ENCODE results near the gene EFEMP2. TPM values are rescaled to one million over a fixed set of nuclear protein-coding genes. Genes with fewer than 3 reads are reported as not detected.

Gene EFEMP2
- total RNA-seq, 4 donors from 2014 or later, result 3.6 to 29.0 (median 10.2) TPM

- H3K27ac ChIP-seq, result peak overlapping the region; percentile 54 to 81 (median 60)
- intact Hi-C loops (cut with DNase I), result no loop called here
- peaks cover 37 to 60% (median 44%) of the 10 kb centered on the region in 3 donors for H3K4me1 ChIP-seq
- no peak for DNase-seq
- TF ChIP-seq CTCF (IDR thresholded peaks at IDR 0.05) (peak in 3 of 6 experiments; percentile 20 to 34 (median 34)), POLR2A (IDR thresholded peaks at IDR 0.05) (peak in 1 of 4 donors; percentile 21)
- 7 to 40% methylated on average over 9 to 12 of the region's 14 CpGs for WGBS, 2 donors
- H3K36me3 ChIP-seq, result peaks cover 0 to under 1% (median 0%) of the 10 kb centered on the region in 3 donors
- H3K27me3 ChIP-seq, result no peaks in the 10 kb centered on the region
- no peak overlapping the region for H3K4me3 ChIP-seq
- no peaks in the 10 kb centered on the region for H3K9me3 ChIP-seq
Measured at GRCh38 chr11:65911682-65912568, 39.3 kb upstream of the EFEMP2 start.

- TF ChIP-seq CTCF (IDR thresholded peaks at IDR 0.05) (no peak), POLR2A (IDR thresholded peaks at IDR 0.05) (no peak)
- Histone ChIP-seq H3K36me3 (no peaks in the 10 kb centered on the region), H3K4me3 (no peak overlapping the region), H3K9me3 (no peaks in the 10 kb centered on the region), H3K27me3 (no peaks in the 10 kb centered on the region), H3K27ac (no peak overlapping the region), H3K4me1 (peaks cover 10 to 22% (median 17%) of the 10 kb centered on the region in 3 donors)
- no peak for DNase-seq
- intact Hi-C loops (cut with DNase I), result no loop called here
- 86 to 88% methylated on average over 6 of the region's 6 CpGs for WGBS, 2 donors
Measured at GRCh38 chr11:65907878-65908277, 35.3 kb upstream of the EFEMP2 start.

GRCh38 chr11:65906602-65907001 is 34.0 kb upstream of the EFEMP2 start:
- Histone ChIP-seq H3K27ac (no peak overlapping the region), H3K4me1 (peaks cover 0 to 13% (median 4%) of the 10 kb centered on the region in 3 donors), H3K4me3 (no peak overlapping the region), H3K36me3 (no peaks in the 10 kb centered on the region), H3K27me3 (no peaks in the 10 kb centered on the region), H3K9me3 (no peaks in the 10 kb centered on the region)
- intact Hi-C loops (cut with DNase I), result no loop called here
- no peak for DNase-seq
- 72 to 76% methylated on average over 5 of the region's 5 CpGs for WGBS, 2 donors
- TF ChIP-seq POLR2A (IDR thresholded peaks at IDR 0.05), result no peak
- TF ChIP-seq CTCF (IDR thresholded peaks at IDR 0.05), result no peak

GRCh38 chr11:65903715-65904114 is 31.1 kb upstream of the EFEMP2 start:
- no peak for DNase-seq
- no peaks in the 10 kb centered on the region for H3K9me3 ChIP-seq
- H3K27ac ChIP-seq, result no peak overlapping the region
- intact Hi-C loops (cut with DNase I), result no loop called here
- H3K4me1 ChIP-seq, result peaks cover 5 to 31% (median 7%) of the 10 kb centered on the region in 3 donors
- H3K4me3 ChIP-seq, result no peak overlapping the region
- no peak for TF ChIP-seq CTCF (IDR thresholded peaks at IDR 0.05)
- TF ChIP-seq POLR2A (IDR thresholded peaks at IDR 0.05), result no peak
- H3K36me3 ChIP-seq, result no peaks in the 10 kb centered on the region
- peaks cover 0 to 11% (median 0%) of the 10 kb centered on the region in 4 donors for H3K27me3 ChIP-seq
- 71 to 74% methylated on average over 8 of the region's 8 CpGs for WGBS, 2 donors

GRCh38 chr11:65903068-65903481 is 30.5 kb upstream of the EFEMP2 start:
- H3K4me3 ChIP-seq, result no peak overlapping the region
- no peaks in the 10 kb centered on the region for H3K36me3 ChIP-seq
- DNase-seq, result no peak
- intact Hi-C loops (cut with DNase I), result no loop called here
- H3K27me3 ChIP-seq, result peaks cover 0 to 11% (median 0%) of the 10 kb centered on the region in 4 donors
- H3K27ac ChIP-seq, result peak overlapping the region in 2 of 4 donors; percentile 20 to 40
- no peaks in the 10 kb centered on the region for H3K9me3 ChIP-seq
- peaks cover 5 to 36% (median 7%) of the 10 kb centered on the region in 3 donors for H3K4me1 ChIP-seq
- TF ChIP-seq POLR2A (IDR thresholded peaks at IDR 0.05) (no peak), CTCF (IDR thresholded peaks at IDR 0.05) (no peak)
- WGBS, 2 donors, result 29 to 83% methylated on average over 1 to 2 of the region's 5 CpGs

All from esophagus squamous epithelium (tissue), 5 donors.